CD4-positive, alpha-beta T cell (primary cell): ENCODE measurements around the gene ARID4B. TPM values are rescaled to one million over a fixed set of nuclear protein-coding genes. Genes with fewer than 3 reads are reported as not detected.

Experiments
- ATAC-seq: fragments of 200-7000 bp; cut with Tn5 transposase; one replicate; pipeline ENCODE4 v1.10.0; 2022; ENCODE audit warnings: mild to moderate bottlenecking; ENCODE audit not compliant: poor library complexity
- CTCF ChIA-PET: fragments of 350-600 bp; sonication (Branson Sonifier 250); formaldehyde crosslinking; loops from one replicate; lab custom pipeline; 2021; ENCODE audit warnings: antibody characterized with exemption, inconsistent platforms; lab: Charles Lee
- POLR2A ChIA-PET: fragments of 350-600 bp; sonication (Branson Sonifier 250); formaldehyde crosslinking; loops from one replicate; lab custom pipeline; 2021; ENCODE audit warnings: antibody characterized with exemption, inconsistent platforms; lab: Charles Lee
- DNase-seq, 14 experiments: peaks; one replicate each; pipeline ENCODE4 v3.0.0-alpha.2; 2013 to 2020; ENCODE audit warnings: mixed read lengths in 2 of 14
- H3K27ac ChIP-seq, 2 donors: one replicate each; pipeline versions ENCODE4 v1.5.1 to v1.7.0; 2013; ENCODE audit warnings: low read length in 2 of 2, low read depth in 1 of 2, mild to moderate bottlenecking in 1 of 2
- H3K27me3 ChIP-seq, 2 experiments: 1 replicate in 1 of 2; 2 replicates in 1 of 2; pipeline versions ENCODE4 v1.6.1 to v1.7.0; 2013; ENCODE audit warnings: low read length in 2 of 2, control low read depth in 1 of 2, mild to moderate bottlenecking in 1 of 2, moderate library complexity in 1 of 2; ENCODE audit not compliant: insufficient read depth in 2 of 2, control insufficient read depth in 1 of 2
- H3K36me3 ChIP-seq: one replicate; pipeline ENCODE4 v1.6.1; 2013; ENCODE audit warnings: low read length, control low read depth; ENCODE audit not compliant: insufficient read depth
- H3K4me1 ChIP-seq: one replicate; pipeline ENCODE4 v1.6.1; 2013; ENCODE audit warnings: low read length, control low read depth; ENCODE audit not compliant: insufficient read depth
- H3K4me3 ChIP-seq: one replicate; pipeline ENCODE4 v1.5.1; 2013; ENCODE audit warnings: mild to moderate bottlenecking, low read length, moderate library complexity
- H3K9me3 ChIP-seq, 2 experiments: 1 replicate in 1 of 2; 2 replicates in 1 of 2; pipeline versions ENCODE4 v1.6.1 to v1.7.0; 2013; ENCODE audit warnings: low read length in 2 of 2, mild to moderate bottlenecking in 2 of 2, control low read depth in 1 of 2, moderate library complexity in 1 of 2; ENCODE audit not compliant: control insufficient read depth in 1 of 2, insufficient read depth in 1 of 2
- H3K27ac Mint-ChIP-seq: one replicate; pipeline ENCODE4 v1.8.0; 2020; ENCODE audit warnings: mixed read lengths
- H3K27me3 Mint-ChIP-seq: one replicate; pipeline ENCODE4 v1.8.0; 2021; ENCODE audit warnings: mixed read lengths
- H3K36me3 Mint-ChIP-seq: one replicate; pipeline ENCODE4 v1.8.0; 2021; ENCODE audit warnings: low read depth, mixed read lengths
- H3K4me1 Mint-ChIP-seq: one replicate; pipeline ENCODE4 v1.8.0; 2021; ENCODE audit warnings: low read depth, mixed read lengths
- H3K4me3 Mint-ChIP-seq: one replicate; pipeline ENCODE4 v1.8.0; 2020; ENCODE audit warnings: mild to moderate bottlenecking, mixed read lengths
- H3K9me3 Mint-ChIP-seq: one replicate; pipeline ENCODE4 v1.8.0; 2020; ENCODE audit warnings: mixed read lengths
- CTCF ChIP-seq: fragments of 200-600 bp; IDR thresholded peaks from one replicate; pipeline ENCODE4 v1.8.0; 2022; ENCODE audit warnings: antibody characterized with exemption, mild to moderate bottlenecking
- intact Hi-C, 2 experiments: fragments of 100-400 bp; cut with DNase I in 1 of 2; cut with micrococcal nuclease in 1 of 2; formaldehyde crosslinking; loops; one replicate each; pipeline versions ENCODE4 v1.15.1 to v1.9.0; 2023 to 2025; cut with DNase I, micrococcal nuclease
- total RNA-seq, 174 experiments: library from RNA in 2 of 174; stranded (reverse) in 2 of 174; gene quantifications; one replicate each; pipeline ENCODE4 v1.2.3 and lab custom pipeline; 2021 to 2026

The ARID4B gene
- total RNA-seq, 2 experiments from 2014 or later, result 127 to 130 TPM

- no peak overlapping the region for H3K27ac ChIP-seq
- Mint-ChIP-seq H3K4me1 (peaks cover 29% of the 10 kb centered on the region), H3K9me3 (no peaks in the 10 kb centered on the region), H3K27ac (no peak overlapping the region), H3K4me3 (peak overlapping the region; percentile 69), H3K36me3 (peaks cover 38% of the 10 kb centered on the region), H3K27me3 (no peaks in the 10 kb centered on the region)
- no peak for TF ChIP-seq CTCF
- CTCF ChIA-PET, result no interaction called here
- no peaks in the 10 kb centered on the region for H3K9me3 ChIP-seq
- peaks cover 46% of the 10 kb centered on the region for H3K4me1 ChIP-seq
- no peak overlapping the region for H3K4me3 ChIP-seq
- no peak for ATAC-seq
- H3K27me3 ChIP-seq, result no peaks in the 10 kb centered on the region
- intact Hi-C loops, result no loop called here
- POLR2A ChIA-PET, result interaction anchor here (1.4 to 1.6 kb wide), 3 partner anchors 32 to 681 kb away, joined by 4 read pairs; no protein-coding TSS in a partner anchor
- peaks cover 50% of the 10 kb centered on the region for H3K36me3 ChIP-seq
- DNase-seq, result no peak
Measured at GRCh38 chr1:235158680-235159079, 169.3 kb downstream of the ARID4B start.

GRCh38 chr1:235157150-235157549, 170.8 kb downstream of the ARID4B start:
- Mint-ChIP-seq H3K4me3 (no peak overlapping the region), H3K4me1 (peaks cover 29% of the 10 kb centered on the region), H3K9me3 (no peaks in the 10 kb centered on the region), H3K36me3 (peaks cover 50% of the 10 kb centered on the region), H3K27me3 (no peaks in the 10 kb centered on the region), H3K27ac (no peak overlapping the region)
- H3K4me1 ChIP-seq, result peaks cover 46% of the 10 kb centered on the region
- ChIA-PET CTCF (no interaction called here), POLR2A (interaction anchor here (1.7 kb wide), 1 partner anchor 11 kb away, joined by 4 read pairs; no protein-coding TSS in a partner anchor)
- H3K9me3 ChIP-seq, result no peaks in the 10 kb centered on the region
- no peak overlapping the region for H3K4me3 ChIP-seq
- no peak overlapping the region for H3K27ac ChIP-seq
- TF ChIP-seq CTCF, result no peak
- ATAC-seq, result no peak
- no peak for DNase-seq
- H3K27me3 ChIP-seq, result no peaks in the 10 kb centered on the region
- intact Hi-C loops, result no loop called here
- peaks cover 65% of the 10 kb centered on the region for H3K36me3 ChIP-seq

- Histone ChIP-seq H3K27me3 (no peaks in the 10 kb centered on the region), H3K36me3 (peaks cover 69% of the 10 kb centered on the region), H3K4me1 (peaks cover 42% of the 10 kb centered on the region), H3K27ac (no peak overlapping the region), H3K9me3 (no peaks in the 10 kb centered on the region), H3K4me3 (no peak overlapping the region)
- no peak for TF ChIP-seq CTCF
- ChIA-PET CTCF (no interaction called here), POLR2A (interaction anchor here (1.7 kb wide), 1 partner anchor 11 kb away, joined by 4 read pairs; no protein-coding TSS in a partner anchor)
- H3K27ac Mint-ChIP-seq, result no peak overlapping the region
- no peaks in the 10 kb centered on the region for H3K27me3 Mint-ChIP-seq
- peaks cover 25% of the 10 kb centered on the region for H3K4me1 Mint-ChIP-seq
- no peaks in the 10 kb centered on the region for H3K9me3 Mint-ChIP-seq
- DNase-seq, result no peak
- no peak for ATAC-seq
- no peak overlapping the region for H3K4me3 Mint-ChIP-seq
- peaks cover 48% of the 10 kb centered on the region for H3K36me3 Mint-ChIP-seq
- intact Hi-C loops, result no loop called here
Measured at GRCh38 chr1:235156740-235157139, 171.2 kb downstream of the ARID4B start.
